GM19467 (cell line): ENCODE results near the gene CYP4B1.
"Not testable (repeated sequence)": the region's sequence is repeated elsewhere in the genome, so short reads cannot be mapped to it uniquely, and the experiment has no call there.

Source experiments
- ATAC-seq: cut with Tn5 transposase; IDR thresholded peaks from one replicate; pipeline ENCODE4 v1.9.1; 2021; ENCODE audit warnings: mild to moderate bottlenecking, moderate library complexity; ENCODE audit not compliant: unreplicated experiment

CYP4B1 gene

GRCh38 chr1:46798810-46799209 lies at the start of gene CYP4B1:
Gene CYP4B1 (plus strand): TSS chr1:46799046. CDS start chr1:46799082, 36 bp downstream.
- ATAC-seq = no peak

- ATAC-seq = no peak
Measured at GRCh38 chr1:46749404-46749803, 49.4 kb upstream of the CYP4B1 start.

GRCh38 chr1:46749921-46750404 lies 48.9 kb upstream of the CYP4B1 start:
- no peak for ATAC-seq

- no peak for ATAC-seq
Measured at GRCh38 chr1:46753985-46754384, 44.9 kb upstream of the CYP4B1 start.

- ATAC-seq = not testable (repeated sequence)
Measured at GRCh38 chr1:46754707-46755106, 44.1 kb upstream of the CYP4B1 start.

DNA sequence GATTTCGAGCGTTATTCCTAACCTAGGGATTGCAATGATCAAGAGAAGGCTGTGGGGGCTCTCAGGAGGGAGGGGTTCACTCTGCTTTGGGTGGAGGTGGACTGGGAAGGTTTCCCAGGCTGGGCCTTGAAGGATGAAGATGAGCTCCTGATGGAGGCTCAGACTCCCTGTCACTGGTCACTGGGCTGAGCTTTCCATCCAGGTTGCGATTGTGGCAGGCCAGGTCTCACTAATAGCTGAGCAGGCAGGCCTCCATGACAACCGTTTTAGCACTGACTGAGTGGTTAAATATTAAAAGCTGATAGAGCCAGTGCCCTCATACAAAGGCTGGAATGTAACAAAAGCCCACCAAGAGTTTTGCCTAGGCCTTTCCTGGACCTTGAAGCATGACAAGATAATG lies 43.7 kb upstream of the CYP4B1 start:
- ATAC-seq = no peak

DNA sequence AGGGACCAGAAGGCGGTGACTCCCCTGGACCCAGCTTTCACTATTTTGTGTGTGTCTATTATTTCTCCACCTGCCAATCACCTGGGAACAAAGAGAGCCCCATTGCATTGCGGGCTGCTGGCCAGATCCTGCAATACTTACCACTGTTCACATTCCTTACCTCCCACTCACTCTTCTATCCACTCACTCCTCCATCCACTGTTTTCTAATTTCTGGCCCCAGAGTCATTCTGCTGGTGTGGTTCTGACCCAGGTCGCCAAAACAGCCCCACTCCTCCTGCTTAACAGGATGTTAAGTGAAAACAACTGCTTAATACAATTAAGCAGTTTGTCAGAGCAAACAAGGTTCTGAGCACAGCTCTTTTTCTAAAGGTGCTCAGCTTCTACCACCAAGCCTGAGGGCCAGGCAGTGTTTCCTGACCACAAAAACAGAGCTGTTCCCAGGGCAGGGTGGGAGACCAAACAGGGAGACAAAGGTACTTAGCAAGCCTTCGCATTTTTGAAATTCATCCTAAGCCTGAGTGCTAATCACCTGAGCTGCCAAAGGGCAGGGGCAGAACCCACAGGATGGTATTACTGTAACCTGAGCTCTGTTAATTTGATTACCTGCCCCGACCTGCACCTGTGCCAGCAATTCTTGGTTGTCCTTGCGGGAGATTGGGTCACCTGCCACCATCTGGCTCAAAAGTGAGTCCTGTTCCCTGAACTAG lies 41.4 kb upstream of the CYP4B1 start:
- no peak for ATAC-seq

DNA sequence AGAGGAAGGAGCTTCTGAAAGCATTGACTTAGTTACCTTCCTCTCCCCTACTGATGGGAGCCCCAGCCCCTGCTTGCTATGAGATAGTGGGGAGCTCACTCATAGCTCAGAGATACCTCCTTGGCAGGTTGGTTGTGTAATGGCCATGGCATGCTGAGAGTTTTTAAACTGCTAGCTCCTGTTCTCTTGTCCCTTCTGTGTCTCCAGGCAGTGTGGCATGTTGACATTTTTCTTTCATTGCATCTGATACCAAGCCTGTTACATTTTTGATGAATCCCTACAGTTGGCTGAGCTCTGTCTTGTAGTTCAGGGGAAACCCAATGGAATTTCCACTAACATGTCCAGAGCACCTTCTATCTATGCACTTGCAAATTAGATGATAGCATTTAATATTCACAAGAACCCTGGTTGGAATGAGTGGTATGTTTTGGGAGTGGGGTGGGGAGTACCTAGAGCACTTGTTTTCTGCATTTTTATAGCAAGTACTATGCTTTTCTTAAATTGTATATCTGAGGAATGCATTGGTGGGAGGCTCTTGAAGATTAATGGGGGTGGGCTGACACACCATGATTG lies 40.8 kb upstream of the CYP4B1 start:
- no peak for ATAC-seq

GRCh38 chr1:46760558-46761166 lies 38.2 kb upstream of the CYP4B1 start:
- ATAC-seq = no peak

DNA sequence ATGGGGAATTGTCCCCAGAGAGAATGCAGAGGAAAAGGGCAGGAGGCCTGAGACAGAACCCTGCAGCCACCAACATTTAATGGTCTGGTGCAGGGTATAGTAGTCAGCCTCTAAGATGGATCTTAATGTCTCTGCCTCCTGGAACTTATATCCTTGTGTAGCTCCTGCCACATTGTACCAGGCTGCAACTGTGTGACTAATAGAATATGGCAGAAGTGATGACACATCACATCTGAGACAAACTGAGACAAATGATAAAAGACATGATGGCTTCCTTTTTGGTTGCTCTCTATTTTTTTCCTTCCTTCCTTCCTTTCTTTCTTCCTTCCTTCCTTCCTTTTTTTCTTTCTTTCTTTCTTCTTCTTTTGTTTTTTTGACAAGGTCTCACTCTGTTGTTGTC lies 37.1 kb upstream of the CYP4B1 start:
- no peak for ATAC-seq

GRCh38 chr1:46764402-46764801 lies 34.4 kb upstream of the CYP4B1 start:
- no peak for ATAC-seq

DNA sequence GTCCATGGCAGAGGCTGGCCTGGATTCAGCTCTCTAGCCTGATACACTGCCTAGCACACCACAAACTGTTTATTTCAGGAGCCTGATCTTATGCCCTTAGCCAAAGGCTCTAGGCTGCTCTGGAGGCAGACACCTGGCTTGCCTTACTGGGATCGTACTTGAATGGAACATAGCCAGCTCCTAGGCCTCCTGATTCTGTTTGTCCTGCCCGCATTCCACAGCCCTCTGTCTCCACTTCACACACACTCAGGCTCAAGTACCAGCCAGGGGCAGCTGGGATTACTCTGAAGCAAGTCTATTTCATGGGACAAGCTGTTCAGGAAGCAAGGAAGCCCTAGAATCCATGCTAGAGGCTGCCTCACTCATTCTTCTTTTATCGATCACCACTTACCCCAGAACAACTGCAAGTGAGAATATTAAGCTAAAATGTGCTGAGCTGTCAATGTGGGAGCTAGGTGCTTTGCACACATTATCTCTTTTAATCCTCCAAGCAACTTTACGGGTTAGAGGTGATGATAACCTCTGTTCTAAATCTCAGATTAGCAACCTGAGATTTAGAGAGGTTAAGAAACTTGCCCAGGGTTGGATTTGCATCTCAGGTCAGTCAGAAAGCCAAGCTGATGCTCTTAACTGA lies 31.1 kb upstream of the CYP4B1 start:
- ATAC-seq = no peak

DNA sequence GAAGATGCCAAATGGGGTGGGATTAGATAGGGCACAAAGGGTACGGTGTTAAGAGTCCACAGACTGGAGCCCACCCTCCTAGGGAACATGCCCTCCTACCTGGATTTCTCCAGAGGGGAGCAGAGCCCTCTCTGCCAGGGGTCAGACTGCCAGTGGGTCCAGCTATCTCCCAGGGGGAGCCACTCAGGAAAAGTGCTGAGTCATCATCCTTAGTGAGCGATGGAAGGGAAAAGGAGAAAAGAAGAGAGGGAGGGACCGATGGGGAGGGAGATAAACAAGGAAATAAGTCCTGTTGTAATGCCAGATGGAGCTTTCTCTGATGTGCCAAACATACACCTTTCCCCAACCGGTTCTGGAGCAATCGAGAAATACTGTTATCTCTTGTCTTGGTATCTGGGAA lies 30.4 kb upstream of the CYP4B1 start:
- ATAC-seq = no peak

GRCh38 chr1:46769028-46769740 lies 29.7 kb upstream of the CYP4B1 start:
- ATAC-seq = no peak

DNA sequence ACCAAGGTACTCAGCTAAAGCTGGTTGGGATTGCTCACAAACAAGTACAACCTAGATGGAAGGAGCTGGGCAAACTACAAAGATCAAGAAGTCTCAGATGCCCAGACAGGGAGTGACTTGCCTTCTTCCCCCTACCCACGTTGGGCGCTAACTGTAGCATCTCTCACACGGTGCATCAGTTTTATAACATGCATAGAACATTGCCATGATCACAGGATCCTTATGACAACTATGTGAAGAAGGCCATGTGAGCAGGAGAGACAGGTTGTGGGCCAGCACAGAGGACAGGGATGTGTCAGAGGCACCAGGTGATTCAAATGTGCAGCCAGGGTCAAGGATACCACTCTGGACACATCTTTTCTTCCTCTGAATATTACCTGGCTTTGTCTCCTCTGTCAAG lies 28.3 kb upstream of the CYP4B1 start:
- ATAC-seq = no peak

DNA sequence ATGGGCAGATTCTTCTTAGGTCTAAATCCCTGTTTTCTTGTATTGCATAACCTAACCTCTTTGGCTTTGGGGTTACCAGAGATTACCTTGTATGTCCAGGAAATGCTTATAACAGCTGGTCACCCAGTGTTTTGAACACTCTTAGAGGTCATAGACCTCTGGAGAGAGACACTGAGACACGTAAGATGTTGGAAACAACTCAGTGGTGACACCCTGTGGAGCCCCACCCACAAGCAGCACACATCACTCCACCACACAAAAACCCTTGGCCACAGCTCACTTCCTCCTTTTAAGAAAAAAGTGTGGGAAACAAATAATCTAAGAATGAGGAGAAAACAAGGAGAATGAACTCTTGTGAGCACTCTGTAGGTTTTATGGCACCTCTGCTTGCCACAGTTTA lies 26.3 kb upstream of the CYP4B1 start:
- ATAC-seq = no peak

GRCh38 chr1:46774297-46774696 lies 24.5 kb upstream of the CYP4B1 start:
- no peak for ATAC-seq

- ATAC-seq = not testable (repeated sequence)
Measured at GRCh38 chr1:46778456-46778855, 20.4 kb upstream of the CYP4B1 start.

- no peak for ATAC-seq
Measured at GRCh38 chr1:46784666-46785065, 14.2 kb upstream of the CYP4B1 start.

DNA sequence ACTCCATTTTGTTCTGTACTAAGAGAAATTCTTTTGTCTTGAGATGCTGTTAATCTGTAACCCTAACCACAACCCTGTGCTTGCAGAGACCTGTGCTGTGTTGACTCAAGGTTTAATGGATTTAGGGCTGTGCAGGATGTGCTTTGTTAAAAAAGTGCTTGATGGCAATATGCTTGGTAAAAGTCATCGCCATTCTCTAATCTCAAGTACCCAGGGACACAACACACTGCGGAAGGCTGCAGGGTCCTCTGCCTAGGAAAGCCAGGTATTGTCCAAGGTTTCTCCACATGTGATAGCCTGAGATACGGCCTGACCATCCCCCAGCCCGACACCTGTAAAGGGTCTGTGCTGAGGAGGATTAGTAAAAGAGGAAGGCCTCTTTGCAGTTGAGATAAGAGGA lies 10.2 kb upstream of the CYP4B1 start:
- ATAC-seq = not testable (repeated sequence)

DNA sequence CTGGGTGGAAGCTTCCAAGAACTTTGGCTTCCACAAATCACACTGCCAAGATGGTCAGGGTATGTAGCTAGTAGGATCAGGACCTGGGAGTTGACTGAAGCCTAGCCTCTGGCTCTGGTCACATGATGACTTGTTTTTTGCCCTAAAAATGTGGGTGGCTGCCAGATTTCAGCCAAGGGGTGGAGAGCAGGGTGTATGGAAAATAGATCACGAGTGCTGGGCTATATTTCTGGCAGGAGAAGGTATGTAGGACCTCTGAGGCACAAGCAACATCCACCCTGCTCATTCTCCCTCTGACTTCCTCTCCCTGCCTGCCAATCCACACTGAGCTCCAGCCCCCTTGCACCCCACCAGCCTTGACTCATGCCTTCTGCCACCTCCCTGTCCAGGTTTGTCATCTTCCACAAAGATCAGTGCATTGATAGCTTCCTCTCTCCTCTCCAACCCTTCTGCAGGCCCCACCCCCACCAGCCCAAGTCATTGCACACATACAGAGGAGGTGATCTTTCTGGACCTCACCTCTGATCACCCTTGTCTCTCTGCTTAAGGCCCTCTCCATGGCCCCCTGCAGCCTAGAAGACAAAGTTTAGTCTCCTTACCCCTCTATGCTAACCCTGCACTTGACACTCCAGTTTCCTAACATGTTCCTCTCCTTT lies 8.3 kb upstream of the CYP4B1 start:
- no peak for ATAC-seq
